Measurements from ENCODE around the gene DAB2IP.

- TF ChIP-seq CTCF (IDR thresholded peaks at IDR 0.05 in 2 of 3, conservative IDR thresholded peaks at IDR 0.05 in 1 of 3; ENCODE audit: borderline replicate concordance in 1 of 3, insufficient read depth in 1 of 3, low read depth in 2 of 3, low read length in 2 of 3) (peak; percentile 52 to 59 (median 57); a peak in 5 of 6 replicates), RAD21 (IDR thresholded peaks at IDR 0.05; ENCODE audit: low read depth) (peak; percentile 74), EZH2 (IDR thresholded peaks at IDR 0.05) (no peak), POLR2A (IDR thresholded peaks at IDR 0.05; ENCODE audit: borderline replicate concordance, extremely low read depth, insufficient read depth, insufficient read length) (no peak), SP1 (IDR thresholded peaks at IDR 0.05; ENCODE audit: low read depth) (no peak), POLR2AphosphoS5 (IDR thresholded peaks at IDR 0.05; ENCODE audit: low read depth, low read length) (no peak), ZFX (IDR thresholded peaks at IDR 0.05) (no peak), JUND (IDR thresholded peaks at IDR 0.05) (no peak), MAX (IDR thresholded peaks at IDR 0.05) (no peak), CEBPB (IDR thresholded peaks at IDR 0.05; ENCODE audit: low read depth) (no peak), SIN3A (IDR thresholded peaks at IDR 0.05; ENCODE audit: low read depth) (no peak), TCF7L2 (IDR thresholded peaks at IDR 0.05; ENCODE audit: borderline replicate concordance, extremely low read depth, insufficient read depth, insufficient read length) (no peak), EZH2phosphoT487 (IDR thresholded peaks at IDR 0.05; ENCODE audit: borderline replicate concordance) (no peak), EGR1 (IDR thresholded peaks at IDR 0.05; ENCODE audit: low read depth) (no peak)
These were observed 16.8 kb upstream of the DAB2IP start for GRCh38 chr9:121634329-121635261.

Data from HCT116 (cell line).